Measurements from ENCODE around the gene MTREX.

GRCh38 chr5:55278778-55279177 is 29.0 kb upstream of the MTREX start:
- TF ChIP-seq, protein P1, sequence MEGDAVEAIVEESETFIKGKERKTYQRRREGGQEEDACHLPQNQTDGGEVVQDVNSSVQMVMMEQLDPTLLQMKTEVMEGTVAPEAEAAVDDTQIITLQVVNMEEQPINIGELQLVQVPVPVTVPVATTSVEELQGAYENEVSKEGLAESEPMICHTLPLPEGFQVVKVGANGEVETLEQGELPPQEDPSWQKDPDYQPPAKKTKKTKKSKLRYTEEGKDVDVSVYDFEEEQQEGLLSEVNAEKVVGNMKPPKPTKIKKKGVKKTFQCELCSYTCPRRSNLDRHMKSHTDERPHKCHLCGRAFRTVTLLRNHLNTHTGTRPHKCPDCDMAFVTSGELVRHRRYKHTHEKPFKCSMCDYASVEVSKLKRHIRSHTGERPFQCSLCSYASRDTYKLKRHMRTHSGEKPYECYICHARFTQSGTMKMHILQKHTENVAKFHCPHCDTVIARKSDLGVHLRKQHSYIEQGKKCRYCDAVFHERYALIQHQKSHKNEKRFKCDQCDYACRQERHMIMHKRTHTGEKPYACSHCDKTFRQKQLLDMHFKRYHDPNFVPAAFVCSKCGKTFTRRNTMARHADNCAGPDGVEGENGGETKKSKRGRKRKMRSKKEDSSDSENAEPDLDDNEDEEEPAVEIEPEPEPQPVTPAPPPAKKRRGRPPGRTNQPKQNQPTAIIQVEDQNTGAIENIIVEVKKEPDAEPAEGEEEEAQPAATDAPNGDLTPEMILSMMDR (conservative IDR thresholded peaks at IDR 0.05; ENCODE audit: low read depth, low read length): no peak
- no peak for TF ChIP-seq EZH2 (IDR thresholded peaks at IDR 0.05; ENCODE audit: low read length, unreplicated experiment)
